GM18505 (cell line): ENCODE measurements around the gene DUS1L.
A peak's percentile ranks its signal among the peaks of the same experiment; 100 is the strongest.

Experiments used
- ATAC-seq: cut with Tn5 transposase; IDR thresholded peaks from one replicate; pipeline ENCODE4 v1.9.1; 2021; ENCODE audit not compliant: unreplicated experiment
- POLR2A ChIP-seq: IDR thresholded peaks from 4 replicates; pipeline ENCODE4 v1.6.1; 2011; ENCODE audit warnings: borderline replicate concordance; ENCODE audit not compliant: insufficient read depth, insufficient read length; ENCODE audit errors: extremely low read depth

Gene DUS1L

DNA sequence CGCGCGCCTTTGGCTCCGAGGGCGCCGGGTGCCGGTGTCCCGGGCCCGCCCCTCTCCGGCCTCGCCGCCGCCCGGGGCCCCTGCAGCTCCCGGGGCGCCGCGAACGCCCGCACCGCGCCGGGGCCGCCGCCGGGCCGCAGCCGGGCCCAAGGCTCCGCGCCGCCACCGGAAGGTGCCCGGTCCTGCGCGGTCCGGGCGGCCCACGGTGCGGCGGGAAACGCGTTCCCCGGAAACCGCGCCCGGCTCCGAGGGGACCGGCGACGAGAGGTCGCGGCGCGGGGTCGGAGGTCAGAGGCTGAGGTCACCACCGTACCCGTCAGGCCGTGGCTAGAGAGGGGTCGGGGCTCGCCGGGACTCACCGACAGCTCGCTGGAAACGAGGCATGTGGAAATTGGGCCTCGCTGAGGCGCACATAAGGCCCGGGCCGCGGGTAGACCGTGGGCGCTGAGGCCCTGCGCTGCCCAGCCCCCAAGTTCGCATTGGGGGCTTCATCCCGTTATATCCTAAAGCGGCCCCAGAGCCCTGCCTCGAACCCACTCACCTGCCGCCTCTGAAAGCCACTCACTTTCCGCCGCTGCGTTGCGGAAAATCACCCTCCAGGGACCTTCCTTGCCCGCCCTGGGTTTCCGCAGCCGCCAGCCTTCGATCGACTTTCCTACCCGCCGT, at the start of gene DUS1L:
Gene DUS1L, minus strand, starts transcription at position 167 of the 666 bp plus-strand sequence. CDS start 745 bp downstream, outside the sequence.
- peak; percentile 54 for ATAC-seq
- TF ChIP-seq POLR2A: peak; percentile 68

GRCh38 chr17:82114872-82115271, 49.3 kb upstream of the DUS1L start:
- no peak for ATAC-seq
- no peak for TF ChIP-seq POLR2A

DNA sequence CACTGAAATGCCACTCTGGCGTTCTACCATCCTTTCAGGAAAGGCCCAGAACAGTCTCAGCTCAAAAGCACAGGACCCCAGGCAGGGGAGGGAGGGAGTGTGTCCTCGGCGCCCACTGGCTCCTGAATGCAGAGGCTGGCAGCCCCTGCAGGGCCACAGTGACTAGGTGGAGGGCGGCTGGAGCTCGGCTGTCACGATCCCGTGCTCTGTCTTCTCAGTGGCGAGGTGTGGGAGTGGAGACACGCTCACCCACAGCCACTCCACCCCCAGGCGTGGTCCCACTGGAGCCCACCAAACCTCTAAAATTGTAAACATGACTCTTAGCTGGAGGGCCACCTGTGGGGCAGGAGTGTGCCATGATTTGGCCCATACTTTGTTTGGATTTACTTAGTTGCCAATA, 48.8 kb upstream of the DUS1L start:
- ATAC-seq: no peak
- no peak for TF ChIP-seq POLR2A

DNA sequence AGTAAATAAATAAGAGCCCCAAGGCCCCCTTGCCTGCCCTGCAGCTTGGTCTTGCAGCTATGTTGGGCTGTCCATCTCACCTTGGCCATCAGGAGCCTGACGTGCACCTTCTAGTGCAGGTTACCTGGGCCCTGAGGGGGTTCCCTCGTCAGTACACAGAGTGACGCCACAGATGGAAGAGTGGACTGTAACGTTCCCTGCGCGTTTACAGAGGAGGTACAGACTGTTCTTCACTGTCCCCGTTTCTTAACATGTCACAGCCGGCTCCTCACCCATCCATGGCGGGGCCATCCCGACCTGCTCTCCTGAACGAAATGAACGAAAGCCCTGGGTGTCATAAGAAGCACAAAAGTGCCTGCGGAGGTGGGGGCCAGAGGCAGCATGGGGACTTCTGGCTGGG, 48.3 kb upstream of the DUS1L start:
- ATAC-seq: no peak
- TF ChIP-seq POLR2A: no peak

DNA sequence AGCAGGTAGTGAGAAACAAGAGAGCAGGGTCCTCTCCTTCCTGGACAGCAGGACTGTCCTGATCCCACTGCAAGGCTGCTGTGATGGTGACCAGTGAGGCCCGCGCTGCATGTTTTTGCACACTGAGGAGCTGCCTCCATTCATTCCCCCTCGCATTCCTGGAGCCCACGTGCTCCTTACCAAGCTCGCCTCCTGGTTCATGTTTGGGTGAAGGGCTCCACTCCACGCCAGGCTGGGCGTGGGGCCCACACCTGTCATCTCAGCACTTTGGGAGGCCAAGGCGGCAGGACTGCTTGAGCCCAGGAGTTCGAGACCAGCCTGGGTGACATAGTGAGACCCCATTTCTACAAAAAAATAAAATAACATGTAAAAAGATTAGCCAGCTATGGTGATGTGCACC, 47.8 kb upstream of the DUS1L start:
- no peak for TF ChIP-seq POLR2A
- ATAC-seq: no peak

DNA sequence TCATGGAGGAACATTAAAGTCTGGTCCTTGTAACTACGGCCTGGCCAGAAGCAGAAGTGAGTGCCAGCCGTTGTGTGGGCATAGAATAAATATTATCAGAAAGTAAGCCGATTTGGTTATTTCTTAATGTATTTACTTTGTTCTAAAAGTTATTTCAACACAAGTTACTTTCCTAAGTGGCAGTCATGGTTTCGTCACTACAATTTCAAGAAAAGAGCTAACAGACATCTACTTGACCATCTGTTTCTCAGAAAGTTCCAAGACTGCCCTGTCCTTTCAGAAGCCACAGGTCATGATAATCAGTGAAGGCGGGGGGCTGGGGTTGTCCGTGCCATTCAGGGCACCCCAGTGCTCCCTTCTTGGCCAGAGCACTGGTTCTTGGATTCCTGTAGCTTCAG, 47.3 kb upstream of the DUS1L start:
- TF ChIP-seq POLR2A: no peak
- ATAC-seq: no peak

DNA sequence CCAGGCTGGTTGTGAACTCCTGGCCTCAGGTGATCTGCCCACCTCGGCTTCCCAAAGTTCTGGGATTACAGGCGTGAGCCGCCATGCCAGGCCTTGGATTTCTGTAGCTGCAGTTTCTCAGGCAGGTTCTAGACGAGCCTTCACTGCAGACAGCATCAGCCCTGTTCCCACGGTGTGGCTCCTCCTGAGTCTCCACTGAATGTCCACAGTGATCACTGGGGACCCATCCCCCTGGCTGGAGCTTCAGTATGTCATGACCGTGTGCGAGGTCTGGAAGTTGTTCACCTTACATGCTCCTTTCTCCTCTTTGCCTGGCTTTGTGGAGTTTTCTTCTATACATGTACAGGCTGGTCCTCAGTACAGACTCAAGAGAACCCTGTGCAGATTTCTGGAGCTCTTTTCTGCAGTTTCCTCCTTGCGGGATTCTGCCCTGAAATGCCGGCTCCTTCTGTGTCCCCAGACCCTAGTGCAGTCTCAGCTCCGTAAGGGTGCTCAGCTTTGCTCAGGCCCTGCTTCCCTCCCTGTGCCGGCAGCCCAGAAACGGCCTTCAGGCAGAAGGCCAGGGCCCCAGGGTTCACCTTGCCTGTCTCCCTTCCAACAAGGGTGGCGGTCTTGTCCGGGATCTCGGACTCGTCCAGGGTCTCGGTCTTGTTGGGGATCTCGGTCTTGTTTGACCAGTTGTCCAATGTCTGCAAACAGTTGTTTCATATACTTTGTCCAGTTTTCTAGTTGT, 46.7 kb upstream of the DUS1L start:
- ATAC-seq: no peak
- TF ChIP-seq POLR2A: no peak

- ATAC-seq: no peak
- no peak for TF ChIP-seq POLR2A
Measured at GRCh38 chr17:82110298-82110697, 44.7 kb upstream of the DUS1L start.

DNA sequence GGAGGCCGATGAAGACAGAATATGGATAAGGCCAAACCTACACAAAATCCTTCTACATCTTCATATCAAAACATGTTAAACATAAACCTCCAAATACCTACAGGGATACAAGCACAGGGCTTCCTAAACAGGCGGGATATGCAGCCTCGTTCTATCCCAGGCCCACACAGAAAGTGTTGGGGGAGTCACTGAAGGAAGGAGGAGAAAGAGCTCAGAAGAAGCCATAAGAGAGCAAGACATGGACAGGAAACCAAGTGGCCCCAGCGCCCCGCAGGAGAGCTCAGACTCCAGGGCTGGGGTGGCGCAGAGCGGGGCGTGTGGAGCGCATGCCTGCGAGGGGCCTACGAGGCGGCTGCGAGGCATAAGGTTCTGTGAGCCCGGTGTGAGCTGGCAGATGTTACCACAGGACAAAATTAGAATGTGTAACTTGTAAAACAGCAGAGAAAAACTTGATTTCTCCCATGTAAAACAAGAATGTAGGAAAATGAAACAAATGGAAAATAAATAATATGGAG, 43.4 kb upstream of the DUS1L start:
- ATAC-seq: no peak
- no peak for TF ChIP-seq POLR2A

DNA sequence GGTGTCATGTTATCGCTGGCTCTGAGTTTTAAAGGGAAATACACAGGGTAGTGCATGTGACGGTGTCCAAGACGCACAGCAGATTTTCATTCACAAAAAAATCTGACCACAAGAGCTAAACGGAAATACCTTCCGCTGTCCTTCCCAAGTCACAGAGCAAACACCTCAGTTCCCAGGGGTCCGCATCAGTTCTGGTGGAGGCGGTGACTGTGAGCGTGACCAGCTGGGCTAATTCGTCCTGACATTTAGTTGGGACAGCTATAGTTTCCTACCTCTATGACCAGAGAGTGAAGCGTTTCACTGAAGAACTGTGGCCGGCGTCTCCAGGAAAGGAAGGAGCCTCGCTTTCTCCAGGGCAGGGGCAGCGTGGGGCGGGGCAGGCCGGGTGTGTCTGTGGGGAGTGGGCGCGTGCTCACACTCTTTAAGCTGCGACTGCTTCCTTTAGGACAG, 42.9 kb upstream of the DUS1L start:
- no peak for ATAC-seq
- no peak for TF ChIP-seq POLR2A

DNA sequence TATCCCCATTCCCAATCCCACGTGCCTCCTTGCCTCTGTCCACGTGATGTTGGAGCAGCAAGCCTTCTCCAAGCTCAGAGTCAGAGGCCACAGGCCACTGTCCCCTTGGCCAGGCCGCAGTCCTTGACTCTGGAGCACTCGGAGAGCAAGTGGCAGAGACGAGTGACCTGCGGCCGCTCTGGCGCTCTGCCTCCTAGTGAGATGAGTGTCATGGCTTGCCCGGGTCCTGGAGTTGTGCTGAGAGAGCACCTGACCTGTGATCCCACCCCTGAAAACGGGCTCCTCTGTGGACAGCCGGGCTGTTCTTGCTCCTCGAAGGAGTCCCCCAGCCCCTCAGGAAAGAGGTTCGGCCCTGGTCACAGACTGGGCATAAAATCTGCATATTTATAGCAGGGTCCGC, 42.4 kb upstream of the DUS1L start:
- ATAC-seq: no peak
- no peak for TF ChIP-seq POLR2A

GRCh38 chr17:82107341-82107860, 41.8 kb upstream of the DUS1L start:
- no peak for TF ChIP-seq POLR2A
- ATAC-seq: no peak

GRCh38 chr17:82106688-82107305, 41.2 kb upstream of the DUS1L start:
- no peak for ATAC-seq
- no peak for TF ChIP-seq POLR2A
